ENCODE results near the gene KISS1R.
"Not testable (repeated sequence)": the region's sequence is repeated elsewhere in the genome, so short reads cannot be mapped to it uniquely, and the experiment has no call there.

Gene KISS1R

GRCh38 chr19:955803-956765, 39.0 kb downstream of the KISS1R start:
- Histone ChIP-seq H3K27ac (ENCODE audit: insufficient read depth in 1 of 2, low read depth in 1 of 2, low read length in 2 of 2, poor library complexity in 1 of 2, severe bottlenecking in 2 of 2) (no peak overlapping the region), H3K36me3 (ENCODE audit: control insufficient read depth in 4 of 4, insufficient read depth in 4 of 4, low read length in 3 of 4) (peaks cover 0 to 20% (median 8%) of the 10 kb centered on the region in 4 experiments), H3K4me3 (ENCODE audit: control insufficient read depth in 1 of 7, extremely low read depth in 1 of 7, insufficient read depth in 4 of 7, low read depth in 2 of 7, low read length in 6 of 7) (no peak overlapping the region), H3K27me3 (replicated peaks in 2 of 5; ENCODE audit: control insufficient read depth in 4 of 5, insufficient read depth in 5 of 5, low read length in 4 of 5) (no peaks in the 10 kb centered on the region), H3K4me1 (ENCODE audit: control extremely low read depth in 1 of 4, control insufficient read depth in 4 of 4, insufficient read depth in 4 of 4, low read length in 3 of 4) (peaks cover 0 to 28% (median 22%) of the 10 kb centered on the region in 4 experiments), H3K9me3 (ENCODE audit: control extremely low read depth in 1 of 5, control insufficient read depth in 4 of 5, insufficient read depth in 2 of 5, low read depth in 1 of 5, low read length in 4 of 5) (no peaks in the 10 kb centered on the region)
- ChIA-PET CTCF (interaction anchor here (1.0 to 2.5 kb wide), 5 partner anchors 16 to 32 kb away, joined by 3 to 7 read pairs (median 4); no protein-coding TSS in a partner anchor), POLR2A (interaction anchor here (0.6 kb wide), 1 partner anchor 17 kb away, joined by 3 read pairs; no protein-coding TSS in a partner anchor)
- WGBS (ENCODE audit: insufficient coverage), result 93% methylated on average over 46 of the region's 55 CpGs
- DNase-seq, result no peak

- ChIA-PET POLR2A (interaction anchor here (0.6 kb wide), 1 partner anchor 18 kb away, joined by 3 read pairs; no protein-coding TSS in a partner anchor), CTCF (interaction anchor here (1.4 to 2.5 kb wide), 2 partner anchors 24 to 25 kb away, joined by 4 to 7 read pairs; no protein-coding TSS in a partner anchor)
- Histone ChIP-seq H3K36me3 (ENCODE audit: control insufficient read depth in 4 of 4, insufficient read depth in 4 of 4, low read length in 3 of 4) (peaks cover 0 to 25% (median 8%) of the 10 kb centered on the region in 4 experiments), H3K4me3 (ENCODE audit: control insufficient read depth in 1 of 7, extremely low read depth in 1 of 7, insufficient read depth in 4 of 7, low read depth in 2 of 7, low read length in 6 of 7) (no peak overlapping the region), H3K9me3 (ENCODE audit: control extremely low read depth in 1 of 5, control insufficient read depth in 4 of 5, insufficient read depth in 2 of 5, low read depth in 1 of 5, low read length in 4 of 5) (no peaks in the 10 kb centered on the region), H3K27me3 (replicated peaks in 2 of 5; ENCODE audit: control insufficient read depth in 4 of 5, insufficient read depth in 5 of 5, low read length in 4 of 5) (no peaks in the 10 kb centered on the region), H3K27ac (ENCODE audit: insufficient read depth in 1 of 2, low read depth in 1 of 2, low read length in 2 of 2, poor library complexity in 1 of 2, severe bottlenecking in 2 of 2) (no peak overlapping the region), H3K4me1 (ENCODE audit: control extremely low read depth in 1 of 4, control insufficient read depth in 4 of 4, insufficient read depth in 4 of 4, low read length in 3 of 4) (peaks cover 0 to 29% (median 26%) of the 10 kb centered on the region in 4 experiments)
- DNase-seq, result no peak
- 88% methylated on average over 25 of the region's 27 CpGs for WGBS (ENCODE audit: insufficient coverage)
Measured at GRCh38 chr19:956766-957440, 39.8 kb downstream of the KISS1R start.

GRCh38 chr19:957578-957977, 40.4 kb downstream of the KISS1R start:
- CTCF ChIA-PET, result interaction anchor here (0.6 kb wide), 1 partner anchor 236 kb away, joined by 4 read pairs; no protein-coding TSS in a partner anchor

GRCh38 chr19:958967-959855, 42.1 kb downstream of the KISS1R start:
- Histone ChIP-seq H3K27me3 (replicated peaks in 2 of 5; ENCODE audit: control insufficient read depth in 4 of 5, insufficient read depth in 5 of 5, low read length in 4 of 5) (no peaks in the 10 kb centered on the region), H3K4me3 (ENCODE audit: control insufficient read depth in 1 of 7, extremely low read depth in 1 of 7, insufficient read depth in 4 of 7, low read depth in 2 of 7, low read length in 6 of 7) (no peak overlapping the region), H3K4me1 (ENCODE audit: control extremely low read depth in 1 of 4, control insufficient read depth in 4 of 4, insufficient read depth in 4 of 4, low read length in 3 of 4) (peaks cover 0 to 24% (median 14%) of the 10 kb centered on the region in 4 experiments), H3K27ac (ENCODE audit: insufficient read depth in 1 of 2, low read depth in 1 of 2, low read length in 2 of 2, poor library complexity in 1 of 2, severe bottlenecking in 2 of 2) (no peak overlapping the region), H3K9me3 (ENCODE audit: control extremely low read depth in 1 of 5, control insufficient read depth in 4 of 5, insufficient read depth in 2 of 5, low read depth in 1 of 5, low read length in 4 of 5) (no peaks in the 10 kb centered on the region), H3K36me3 (ENCODE audit: control insufficient read depth in 4 of 4, insufficient read depth in 4 of 4, low read length in 3 of 4) (peaks cover 0 to 43% (median 11%) of the 10 kb centered on the region in 4 experiments)
- 96% methylated on average over 28 of the region's 36 CpGs for WGBS (ENCODE audit: insufficient coverage)
- ChIA-PET CTCF (interaction anchor here (0.6 to 1.0 kb wide), 2 partner anchors 21 to 1094 kb away, joined by 3 read pairs; no protein-coding TSS in a partner anchor), POLR2A (no interaction called here)
- DNase-seq, result no peak

More at GRCh38 chr19:957578-957977, 40.4 kb downstream of the KISS1R start:
- DNase-seq; POLR2A ChIA-PET; H3K9me3 ChIP-seq (ENCODE audit: control extremely low read depth in 1 of 5, control insufficient read depth in 4 of 5, insufficient read depth in 2 of 5, low read depth in 1 of 5, low read length in 4 of 5); H3K27me3 ChIP-seq (replicated peaks in 2 of 5; ENCODE audit: control insufficient read depth in 4 of 5, insufficient read depth in 5 of 5, low read length in 4 of 5); H3K4me3 ChIP-seq (ENCODE audit: control insufficient read depth in 1 of 7, extremely low read depth in 1 of 7, insufficient read depth in 4 of 7, low read depth in 2 of 7, low read length in 6 of 7); H3K27ac ChIP-seq (ENCODE audit: insufficient read depth in 1 of 2, low read depth in 1 of 2, low read length in 2 of 2, poor library complexity in 1 of 2, severe bottlenecking in 2 of 2): not testable (repeated sequence)
- 90% methylated on average over 5 of the region's 9 CpGs for WGBS (ENCODE audit: insufficient coverage)
- Histone ChIP-seq H3K36me3 (ENCODE audit: control insufficient read depth in 4 of 4, insufficient read depth in 4 of 4, low read length in 3 of 4) (peaks cover 0 to 29% (median 8%) of the 10 kb centered on the region in 4 experiments), H3K4me1 (ENCODE audit: control extremely low read depth in 1 of 4, control insufficient read depth in 4 of 4, insufficient read depth in 4 of 4, low read length in 3 of 4) (peaks cover 0 to 29% (median 22%) of the 10 kb centered on the region in 4 experiments)

DNA sequence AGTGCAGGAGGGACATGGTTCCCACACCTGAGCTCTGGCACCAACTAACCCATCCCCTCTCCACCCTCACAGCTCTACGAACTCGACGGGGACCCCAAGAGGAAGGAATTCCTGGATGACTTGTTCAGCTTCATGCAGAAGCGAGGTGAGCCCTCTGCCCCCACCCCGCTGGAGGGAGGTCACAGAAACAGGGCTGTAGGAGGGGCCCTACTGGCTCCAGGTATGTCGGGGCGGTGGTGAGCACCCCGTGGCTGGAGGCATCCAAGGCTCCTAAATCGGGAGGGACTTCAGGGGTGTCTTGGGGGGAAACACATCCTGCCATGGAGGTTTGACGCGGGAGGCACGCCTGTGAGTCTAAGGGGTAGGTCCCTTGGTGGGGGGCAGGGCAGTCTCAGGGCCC, 42.9 kb downstream of the KISS1R start:
- Histone ChIP-seq H3K36me3 (ENCODE audit: control insufficient read depth in 4 of 4, insufficient read depth in 4 of 4, low read length in 3 of 4) (peaks cover 4 to 51% (median 18%) of the 10 kb centered on the region in 4 experiments), H3K4me3 (ENCODE audit: control insufficient read depth in 1 of 7, extremely low read depth in 1 of 7, insufficient read depth in 4 of 7, low read depth in 2 of 7, low read length in 6 of 7) (no peak overlapping the region), H3K27ac (ENCODE audit: insufficient read depth in 1 of 2, low read depth in 1 of 2, low read length in 2 of 2, poor library complexity in 1 of 2, severe bottlenecking in 2 of 2) (peak overlapping the region in 1 of 2 experiments; percentile 5), H3K27me3 (replicated peaks in 2 of 5; ENCODE audit: control insufficient read depth in 4 of 5, insufficient read depth in 5 of 5, low read length in 4 of 5) (no peaks in the 10 kb centered on the region), H3K4me1 (ENCODE audit: control extremely low read depth in 1 of 4, control insufficient read depth in 4 of 4, insufficient read depth in 4 of 4, low read length in 3 of 4) (peaks cover 0 to 24% (median 12%) of the 10 kb centered on the region in 4 experiments), H3K9me3 (ENCODE audit: control extremely low read depth in 1 of 5, control insufficient read depth in 4 of 5, insufficient read depth in 2 of 5, low read depth in 1 of 5, low read length in 4 of 5) (peaks cover 0 to 3% (median 0%) of the 10 kb centered on the region in 5 experiments)
- POLR2A ChIA-PET, result no interaction called here
- CTCF ChIA-PET, result interaction anchor here (1.0 kb wide), 1 partner anchor 22 kb away, joined by 3 read pairs; no protein-coding TSS in a partner anchor
- no peak for DNase-seq
- 74% methylated on average over 9 of the region's 12 CpGs for WGBS (ENCODE audit: insufficient coverage)

DNA sequence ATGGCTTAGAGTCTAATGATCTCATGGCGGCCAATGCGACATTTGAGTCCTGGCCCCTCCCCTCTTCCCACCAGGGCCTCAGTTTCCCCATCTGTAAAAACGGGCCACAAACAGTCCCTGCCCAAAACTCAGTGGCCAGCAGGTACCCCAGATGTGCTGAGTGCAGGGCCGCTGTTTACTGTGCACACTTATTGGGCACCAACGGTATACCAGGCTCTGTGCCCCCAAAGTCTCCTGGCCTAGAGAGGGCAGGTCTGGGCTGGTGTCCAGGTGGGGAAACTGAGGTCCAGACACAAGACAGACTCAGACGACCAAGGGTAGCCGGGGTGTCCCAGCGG, 43.4 kb downstream of the KISS1R start:
- Histone ChIP-seq H3K4me1 (ENCODE audit: control extremely low read depth in 1 of 4, control insufficient read depth in 4 of 4, insufficient read depth in 4 of 4, low read length in 3 of 4) (peaks cover 0 to 24% (median 11%) of the 10 kb centered on the region in 4 experiments), H3K27me3 (replicated peaks in 2 of 5; ENCODE audit: control insufficient read depth in 4 of 5, insufficient read depth in 5 of 5, low read length in 4 of 5) (no peaks in the 10 kb centered on the region), H3K4me3 (ENCODE audit: control insufficient read depth in 1 of 7, extremely low read depth in 1 of 7, insufficient read depth in 4 of 7, low read depth in 2 of 7, low read length in 6 of 7) (no peak overlapping the region), H3K36me3 (ENCODE audit: control insufficient read depth in 4 of 4, insufficient read depth in 4 of 4, low read length in 3 of 4) (peaks cover 5 to 56% (median 23%) of the 10 kb centered on the region in 4 experiments), H3K9me3 (ENCODE audit: control extremely low read depth in 1 of 5, control insufficient read depth in 4 of 5, insufficient read depth in 2 of 5, low read depth in 1 of 5, low read length in 4 of 5) (peaks cover 0 to 4% (median 0%) of the 10 kb centered on the region in 5 experiments), H3K27ac (ENCODE audit: insufficient read depth in 1 of 2, low read depth in 1 of 2, low read length in 2 of 2, poor library complexity in 1 of 2, severe bottlenecking in 2 of 2) (peak overlapping the region in 1 of 2 experiments; percentile 5)
- WGBS (ENCODE audit: insufficient coverage), result 82% methylated on average over 8 of the region's 8 CpGs
- no peak for DNase-seq
- POLR2A ChIA-PET, result no interaction called here
- CTCF ChIA-PET, result no interaction called here
